DND-41 (cell line): ENCODE data around the gene ARVCF.
"Not testable (repeated sequence)": the region's sequence is repeated elsewhere in the genome, so short reads cannot be mapped to it uniquely, and the experiment has no call there.

Source experiments
- ATAC-seq: fragments of 200-7000 bp; cut with Tn5 transposase; 3 replicates; pipeline ENCODE4 v1.9.1; 2021; ENCODE audit warnings: low read depth; ENCODE audit not compliant: insufficient read depth
- DNase-seq: peaks from one replicate; pipeline ENCODE4 v3.0.0-alpha.2; 2020
- H2AFZ ChIP-seq: 2 replicates; pipeline ENCODE4 v1.6.0; 2012; ENCODE audit warnings: low read depth, low read length
- H3K27ac ChIP-seq: 2 replicates; pipeline ENCODE4 v1.5.1; 2012; ENCODE audit warnings: low read length, inconsistent platforms
- H3K27me3 ChIP-seq: fragments of 200-600 bp; sonication (generic); 2 replicates; pipeline ENCODE4 v1.6.0; 2012; ENCODE audit warnings: low read length, mild to moderate bottlenecking, inconsistent platforms; ENCODE audit not compliant: insufficient read depth, poor library complexity
- H3K36me3 ChIP-seq: 2 replicates; pipeline ENCODE4 v1.5.1; 2012; ENCODE audit warnings: low read length, inconsistent platforms; ENCODE audit not compliant: insufficient read depth
- H3K4me1 ChIP-seq: 2 replicates; pipeline ENCODE4 v1.5.1; 2012; ENCODE audit warnings: mild to moderate bottlenecking, low read length; ENCODE audit not compliant: insufficient read depth
- H3K4me2 ChIP-seq: 2 replicates; pipeline ENCODE4 v1.6.0; 2012; ENCODE audit warnings: mild to moderate bottlenecking, moderate library complexity, low read length, inconsistent platforms; ENCODE audit not compliant: insufficient read depth
- H3K4me3 ChIP-seq, 2 experiments: fragments of 200-600 bp in 1 of 2; shearing (Covaris generic) in 1 of 2; 2 replicates each; pipeline ENCODE4 v1.5.1; 2012 to 2016; ENCODE audit warnings: inconsistent platforms in 2 of 2, low read length in 2 of 2, mild to moderate bottlenecking in 2 of 2, low read depth in 1 of 2, moderate library complexity in 1 of 2
- H3K79me2 ChIP-seq: 2 replicates; pipeline ENCODE4 v1.6.0; 2012; ENCODE audit warnings: low read length, inconsistent platforms; ENCODE audit not compliant: insufficient read depth
- H3K9ac ChIP-seq: 2 replicates; pipeline ENCODE4 v1.6.0; 2012; ENCODE audit warnings: low read depth, mild to moderate bottlenecking, inconsistent platforms, low read length, moderate library complexity
- H3K9me3 ChIP-seq: 2 replicates; pipeline ENCODE4 v1.5.1; 2012; ENCODE audit warnings: low read length, moderate library complexity, mild to moderate bottlenecking, inconsistent platforms; ENCODE audit not compliant: insufficient read depth, severe bottlenecking
- H4K20me1 ChIP-seq: 2 replicates; pipeline ENCODE4 v1.6.0; 2012; ENCODE audit warnings: low read length; ENCODE audit not compliant: insufficient read depth
- CTCF ChIP-seq: IDR thresholded peaks from 2 replicates; pipeline ENCODE4 v1.5.1; 2012; ENCODE audit warnings: borderline replicate concordance, low read length, moderate library complexity, mild to moderate bottlenecking; ENCODE audit not compliant: poor library complexity, severe bottlenecking; ENCODE audit errors: extremely low read depth
- EZH2 ChIP-seq: IDR thresholded peaks from 3 replicates; pipeline ENCODE4 v1.6.1; 2012; ENCODE audit warnings: borderline replicate concordance, low read depth, mild to moderate bottlenecking, moderate library complexity, low read length, inconsistent platforms; ENCODE audit not compliant: severe bottlenecking

ARVCF gene

GRCh38 chr22:19937616-19938473, 78.8 kb downstream of the ARVCF start:
- no peak for DNase-seq
- Histone ChIP-seq H3K79me2 (peaks cover 26% of the 10 kb centered on the region), H4K20me1 (no peaks in the 10 kb centered on the region), H2AFZ (no peak overlapping the region), H3K36me3 (peaks cover 4% of the 10 kb centered on the region), H3K27me3 (no peaks in the 10 kb centered on the region), H3K4me3 (no peak overlapping the region), H3K4me1 (peaks cover 16% of the 10 kb centered on the region), H3K9ac (no peak overlapping the region), H3K4me2 (no peak overlapping the region), H3K27ac (no peak overlapping the region), H3K9me3 (peaks cover 6% of the 10 kb centered on the region)
- ATAC-seq, result no peak
- no peak for TF ChIP-seq CTCF
- TF ChIP-seq EZH2, result no peak

- Histone ChIP-seq H3K79me2 (peaks cover 13% of the 10 kb centered on the region), H3K36me3 (peaks cover 4% of the 10 kb centered on the region; the same call in 1 of the 2 replicates), H2AFZ (no peak overlapping the region), H3K9ac (no peak overlapping the region), H3K9me3 (peaks cover 6% of the 10 kb centered on the region), H3K4me2 (no peak overlapping the region), H3K4me3 (no peak overlapping the region), H3K27me3 (no peaks in the 10 kb centered on the region), H4K20me1 (no peaks in the 10 kb centered on the region), H3K27ac (no peak overlapping the region), H3K4me1 (peaks cover 11% of the 10 kb centered on the region)
- TF ChIP-seq CTCF, result no peak
- ATAC-seq (no peak), DNase-seq (no peak)
Observed at GRCh38 chr22:19936513-19936912, 80.1 kb downstream of the ARVCF start.

- ATAC-seq, H3K27ac ChIP-seq, H3K4me3 ChIP-seq, H3K9ac ChIP-seq, DNase-seq, H3K9me3 ChIP-seq, H3K4me1 ChIP-seq, H3K4me2 ChIP-seq, H3K36me3 ChIP-seq, H2AFZ ChIP-seq, H3K27me3 ChIP-seq, H4K20me1 ChIP-seq, H3K79me2 ChIP-seq: not testable (repeated sequence)
Observed at GRCh38 chr22:19935123-19935718, 81.4 kb downstream of the ARVCF start.

GRCh38 chr22:19933341-19934241, 83.0 kb downstream of the ARVCF start:
- Histone ChIP-seq H3K79me2 (no peaks in the 10 kb centered on the region), H2AFZ (no peak overlapping the region), H3K4me2 (no peak overlapping the region), H3K36me3 (peaks cover 4% of the 10 kb centered on the region; the same call in 1 of the 2 replicates), H3K4me3 (no peak overlapping the region), H3K27me3 (no peaks in the 10 kb centered on the region), H4K20me1 (no peaks in the 10 kb centered on the region), H3K4me1 (no peaks in the 10 kb centered on the region), H3K9ac (no peak overlapping the region), H3K9me3 (peaks cover 6% of the 10 kb centered on the region), H3K27ac (no peak overlapping the region)
- DNase-seq (no peak), ATAC-seq (no peak)
- TF ChIP-seq CTCF (no peak), EZH2 (no peak)
